SK-N-SH (cell line): ENCODE measurements around the gene MCRIP2. TPM values are rescaled to one million over a fixed set of nuclear protein-coding genes. Genes with fewer than 3 reads are reported as not detected.

ENCODE experiments used
- CTCF ChIA-PET: fragments of 300-600, 350-600 bp; formaldehyde crosslinking; extraction: SDS; loops from one replicate; lab custom pipeline; 2021; lab: Yijun Ruan, JAX
- POLR2A ChIA-PET: fragments of 350-600 bp; sonication (Branson Sonifier 250); formaldehyde crosslinking; extraction: SDS; loops from one replicate; lab custom pipeline; 2020; ENCODE audit warnings: antibody characterized with exemption, inconsistent platforms; lab: Yijun Ruan, JAX
- DNase-seq: peaks from one replicate; pipeline ENCODE4 v3.0.0; 2012
- H2AFZ ChIP-seq: fragments of 200-600 bp; sonication (generic); 2 replicates; pipeline ENCODE4 v1.8.1; 2016; ENCODE audit warnings: antibody characterized with exemption, mild to moderate bottlenecking, low read depth
- H3F3A ChIP-seq: fragments of 200-600 bp; sonication (generic); replicated peaks from 2 replicates; pipeline ENCODE3; 2016; ENCODE audit warnings: antibody characterized with exemption, mild to moderate bottlenecking; ENCODE audit not compliant: insufficient read depth
- H3K27ac ChIP-seq, 2 experiments: fragments of 200-500 bp in 1 of 2; fragments of 200-600 bp in 1 of 2; sonication (Bioruptor generic) in 1 of 2; sonication (generic), shearing (Covaris generic) in 1 of 2; 2 replicates each; pipeline versions ENCODE4 v1.5.1 to v1.6.1; 2014 to 2016; ENCODE audit warnings: low read depth in 2 of 2, inconsistent platforms in 1 of 2, low read length in 1 of 2, mild to moderate bottlenecking in 1 of 2, mixed read lengths in 1 of 2
- H3K27me3 ChIP-seq: fragments of 200-600 bp; sonication (generic), shearing (Covaris generic); 2 replicates; pipeline ENCODE4 v1.6.1; 2016; ENCODE audit warnings: mixed run types; ENCODE audit not compliant: insufficient read depth
- H3K36me3 ChIP-seq, 2 experiments: fragments of 200-500 bp in 1 of 2; fragments of 200-600 bp in 1 of 2; sonication (Bioruptor generic) in 1 of 2; sonication (generic) in 1 of 2; replicated peaks in 1 of 2; 2 replicates each; pipeline versions ENCODE3 to v1.5.1; 2014 to 2016; ENCODE audit warnings: low read length in 1 of 2, mild to moderate bottlenecking in 1 of 2; ENCODE audit not compliant: insufficient read depth in 2 of 2, control insufficient read depth in 1 of 2
- H3K4me1 ChIP-seq, 2 experiments: fragments of 200-500 bp in 1 of 2; fragments of 200-600 bp in 1 of 2; sonication (Bioruptor generic) in 1 of 2; sonication (generic), shearing (Covaris generic) in 1 of 2; 2 replicates each; pipeline versions ENCODE4 v1.5.1 to v1.6.1; 2014 to 2016; ENCODE audit warnings: low read depth in 1 of 2, low read length in 1 of 2, mixed run types in 1 of 2; ENCODE audit not compliant: insufficient read depth in 2 of 2, control insufficient read depth in 1 of 2
- H3K4me2 ChIP-seq: fragments of 200-600 bp; sonication (generic), shearing (Covaris generic); 2 replicates; pipeline ENCODE4 v1.6.1; 2017; ENCODE audit warnings: mixed run types
- H3K4me3 ChIP-seq, 2 experiments: fragments of 200-500 bp in 1 of 2; fragments of 200-600 bp in 1 of 2; sonication (Bioruptor generic) in 1 of 2; sonication (generic), shearing (Covaris generic) in 1 of 2; 2 replicates each; pipeline versions ENCODE4 v1.5.1 to v1.8.1; 2014 to 2016; ENCODE audit warnings: low read depth in 2 of 2, inconsistent platforms in 1 of 2, low read length in 1 of 2, mild to moderate bottlenecking in 1 of 2, mixed read lengths in 1 of 2, moderate library complexity in 1 of 2
- H3K79me2 ChIP-seq: fragments of 200-600 bp; sonication (generic); 2 replicates; pipeline ENCODE4 v1.8.1; 2017; ENCODE audit warnings: mild to moderate bottlenecking; ENCODE audit not compliant: insufficient read depth
- H3K9ac ChIP-seq: fragments of 200-600 bp; sonication (generic); 2 replicates; pipeline ENCODE4 v1.6.1; 2017; ENCODE audit warnings: mixed run types
- H3K9me2 ChIP-seq: fragments of 200-600 bp; sonication (generic); 2 replicates; pipeline ENCODE4 v1.6.1; 2017; ENCODE audit warnings: mixed run types
- H3K9me3 ChIP-seq: fragments of 200-600 bp; sonication (generic); 2 replicates; pipeline ENCODE4 v1.6.1; 2017; ENCODE audit warnings: mixed run types, mild to moderate bottlenecking, moderate library complexity
- H4K20me1 ChIP-seq: fragments of 200-600 bp; sonication (generic); 2 replicates; pipeline ENCODE4 v1.6.1; 2017; ENCODE audit warnings: mild to moderate bottlenecking, mixed run types; ENCODE audit not compliant: insufficient read depth
- CHD2 ChIP-seq: fragments of 150-350 bp; IDR thresholded peaks from 2 replicates; pipeline ENCODE4 v1.6.1; 2018; ENCODE audit warnings: low read length; ENCODE audit not compliant: partially characterized antibody
- ELF1 ChIP-seq: IDR thresholded peaks from 2 replicates; pipeline ENCODE4 v1.4.0; 2012
- EZH2phosphoT487 ChIP-seq: fragments of 200-600 bp; sonication (generic); IDR thresholded peaks from 2 replicates; pipeline ENCODE4 v1.6.1; 2017; ENCODE audit warnings: low read depth, mixed run types, mild to moderate bottlenecking, antibody characterized with exemption, moderate library complexity, borderline replicate concordance
- MEF2A ChIP-seq: IDR thresholded peaks from 2 replicates; pipeline ENCODE4 v1.4.0; 2012; ENCODE audit warnings: low read depth, borderline replicate concordance
- NFIC ChIP-seq: IDR thresholded peaks from 2 replicates; pipeline ENCODE4 v1.4.0; 2012; ENCODE audit warnings: borderline replicate concordance
- RCOR1 ChIP-seq: fragments of 150-350 bp; IDR thresholded peaks from 2 replicates; pipeline ENCODE4 v1.6.1; 2017; ENCODE audit warnings: antibody characterized with exemption, low read length
- TAF1 ChIP-seq: IDR thresholded peaks from 2 replicates; pipeline ENCODE4 v1.6.1; 2012; ENCODE audit warnings: low read depth, mild to moderate bottlenecking, low read length, moderate library complexity, borderline replicate concordance
- TCF12 ChIP-seq: IDR thresholded peaks from 2 replicates; pipeline ENCODE4 v1.4.0; 2012
- TEAD4 ChIP-seq: IDR thresholded peaks from 2 replicates; pipeline ENCODE4 v1.4.0; 2012; ENCODE audit warnings: mild to moderate bottlenecking, borderline replicate concordance; ENCODE audit not compliant: insufficient read depth
- YY1 ChIP-seq: IDR thresholded peaks from 2 replicates; pipeline ENCODE4 v1.4.0; 2012; ENCODE audit warnings: low read depth, mild to moderate bottlenecking
- WGBS: methylation state at CpG from one replicate; pipeline ENCODE4 v1.1.6; 2017; ENCODE audit warnings: low lambda C conversion rate; 5-methylcytosine and 5-hydroxymethylcytosine counted together
- polyA plus RNA-seq, 3 experiments: library from polyadenylated mRNA; depleted of rRNA; stranded (reverse); fragments of >200 nt; gene quantifications; 2 replicates each; pipeline ENCODE4 v1.2.3, GENCODE V29; 2012
- TF ChIP-seq, protein P1 (sequence below): IDR thresholded peaks from 2 replicates; pipeline ENCODE4 v1.4.0; 2012; ENCODE audit warnings: low read depth, borderline replicate concordance

Gene MCRIP2
- polyA plus RNA-seq, 1 of the 3 experiments (the other 2 are of a cell fraction), result 36.9 TPM

DNA sequence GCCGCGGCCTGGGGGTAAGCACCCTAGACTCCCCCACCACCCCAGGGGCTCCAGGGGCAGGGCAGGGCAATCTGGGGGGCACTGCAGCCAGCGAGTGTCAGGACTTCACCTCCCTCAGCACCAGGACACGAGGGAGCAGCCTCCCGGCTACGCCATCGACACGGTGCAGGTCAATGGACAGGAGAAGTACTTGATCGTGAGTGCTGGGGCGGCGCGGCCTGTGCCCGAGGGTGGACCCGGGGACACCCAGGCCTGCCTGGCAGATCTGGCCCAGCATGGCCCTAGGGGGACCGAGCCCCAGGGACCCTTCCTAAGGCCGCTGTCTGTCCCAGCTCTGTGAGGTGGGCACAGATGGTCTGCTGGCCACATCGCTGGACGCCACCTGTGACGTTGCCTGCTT, 30.7 kb downstream of the MCRIP2 start:
- Histone ChIP-seq H3K9me2 (no peaks in the 10 kb centered on the region), H3K79me2 (peaks cover 25% of the 10 kb centered on the region), H3F3A (peaks cover 4% of the 10 kb centered on the region), H3K4me2 (no peak overlapping the region), H4K20me1 (0 out of 2 replicates have a peak, but pooled peaks cover 6% of the 10 kb centered on the region), H3K4me1 (peaks cover 0 to 19% of the 10 kb centered on the region in 2 experiments; a peak in 1 of 4 replicates), H3K4me3 (no peak overlapping the region), H3K9me3 (no peaks in the 10 kb centered on the region), H3K9ac (no peak overlapping the region), H2AFZ (no peak overlapping the region), H3K36me3 (peaks cover 5 to 49% of the 10 kb centered on the region in 2 experiments), H3K27me3 (no peaks in the 10 kb centered on the region), H3K27ac (no peak overlapping the region)
- no peak for DNase-seq
- 100% methylated on average over 2 of the region's 19 CpGs for WGBS
- CTCF ChIA-PET, result interaction anchor here (4.6 kb wide), 1 partner anchor 12 kb away, joined by 20 read pairs; no protein-coding TSS in a partner anchor
- TF ChIP-seq TAF1 (no peak), NFIC (no peak), YY1 (no peak), MEF2A (no peak), EZH2phosphoT487 (no peak), ELF1 (no peak)
- TF ChIP-seq, protein P1, sequence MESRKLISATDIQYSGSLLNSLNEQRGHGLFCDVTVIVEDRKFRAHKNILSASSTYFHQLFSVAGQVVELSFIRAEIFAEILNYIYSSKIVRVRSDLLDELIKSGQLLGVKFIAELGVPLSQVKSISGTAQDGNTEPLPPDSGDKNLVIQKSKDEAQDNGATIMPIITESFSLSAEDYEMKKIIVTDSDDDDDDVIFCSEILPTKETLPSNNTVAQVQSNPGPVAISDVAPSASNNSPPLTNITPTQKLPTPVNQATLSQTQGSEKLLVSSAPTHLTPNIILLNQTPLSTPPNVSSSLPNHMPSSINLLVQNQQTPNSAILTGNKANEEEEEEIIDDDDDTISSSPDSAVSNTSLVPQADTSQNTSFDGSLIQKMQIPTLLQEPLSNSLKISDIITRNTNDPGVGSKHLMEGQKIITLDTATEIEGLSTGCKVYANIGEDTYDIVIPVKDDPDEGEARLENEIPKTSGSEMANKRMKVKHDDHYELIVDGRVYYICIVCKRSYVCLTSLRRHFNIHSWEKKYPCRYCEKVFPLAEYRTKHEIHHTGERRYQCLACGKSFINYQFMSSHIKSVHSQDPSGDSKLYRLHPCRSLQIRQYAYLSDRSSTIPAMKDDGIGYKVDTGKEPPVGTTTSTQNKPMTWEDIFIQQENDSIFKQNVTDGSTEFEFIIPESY, result no peak
- POLR2A ChIA-PET, result interaction anchor here (0.5 kb wide), 1 partner anchor 287 kb away, joined by 3 read pairs; no protein-coding TSS in a partner anchor

DNA sequence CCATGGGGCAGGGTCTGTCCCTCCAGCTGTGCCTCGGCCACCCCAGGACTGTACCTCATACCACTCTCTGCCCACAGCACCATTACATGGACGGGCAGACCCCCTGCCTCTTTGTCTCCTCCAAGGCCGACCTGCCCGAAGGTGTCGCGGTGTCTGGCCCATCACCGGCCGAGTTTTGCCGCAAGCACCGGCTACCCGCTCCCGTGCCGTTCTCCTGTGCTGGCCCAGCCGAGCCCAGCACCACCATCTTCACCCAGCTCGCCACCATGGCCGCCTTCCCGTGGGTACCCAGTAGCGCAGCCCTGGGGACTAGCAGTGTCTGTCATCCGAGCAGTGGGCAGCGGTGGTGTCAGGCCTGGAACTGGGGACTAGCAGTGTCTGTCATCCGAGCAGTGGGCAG, 31.2 kb downstream of the MCRIP2 start:
- Histone ChIP-seq H2AFZ (no peak overlapping the region), H3K36me3 (peaks cover 5 to 49% of the 10 kb centered on the region in 2 experiments), H4K20me1 (0 out of 2 replicates have a peak, but pooled peaks cover 6% of the 10 kb centered on the region), H3K27me3 (no peaks in the 10 kb centered on the region), H3K4me2 (no peak overlapping the region), H3K79me2 (peaks cover 25% of the 10 kb centered on the region), H3F3A (peaks cover 4% of the 10 kb centered on the region), H3K9me3 (no peaks in the 10 kb centered on the region), H3K4me3 (no peak overlapping the region), H3K27ac (no peak overlapping the region; a peak in 1 of 4 replicates), H3K9me2 (no peaks in the 10 kb centered on the region), H3K9ac (no peak overlapping the region), H3K4me1 (peaks cover 0 to 16% of the 10 kb centered on the region in 2 experiments; a peak in 1 of 4 replicates)
- ChIA-PET POLR2A (interaction anchor here (0.5 to 1.0 kb wide), 3 partner anchors 9 to 288 kb away, joined by 3 to 4 read pairs (median 3); partner anchors contain the start of gene JMJD8), CTCF (interaction anchor here (4.6 kb wide), 1 partner anchor 12 kb away, joined by 20 read pairs; no protein-coding TSS in a partner anchor)
- DNase-seq, result no peak
- WGBS, result 96% methylated on average over 15 of the region's 21 CpGs
- TF ChIP-seq RCOR1 (no peak), TCF12 (no peak), CHD2 (no peak), TEAD4 (no peak)
